ENCODE measurements around the gene MYD88. TPM values are rescaled to one million over a fixed set of nuclear protein-coding genes. Genes with fewer than 3 reads are reported as not detected.

MYD88 gene
- polyA plus RNA-seq, 1 donor: 18.2 TPM

- DNase-seq: no peak
Measured at GRCh38 chr3:38112378-38112761, 26.1 kb upstream of the MYD88 start.

DNA sequence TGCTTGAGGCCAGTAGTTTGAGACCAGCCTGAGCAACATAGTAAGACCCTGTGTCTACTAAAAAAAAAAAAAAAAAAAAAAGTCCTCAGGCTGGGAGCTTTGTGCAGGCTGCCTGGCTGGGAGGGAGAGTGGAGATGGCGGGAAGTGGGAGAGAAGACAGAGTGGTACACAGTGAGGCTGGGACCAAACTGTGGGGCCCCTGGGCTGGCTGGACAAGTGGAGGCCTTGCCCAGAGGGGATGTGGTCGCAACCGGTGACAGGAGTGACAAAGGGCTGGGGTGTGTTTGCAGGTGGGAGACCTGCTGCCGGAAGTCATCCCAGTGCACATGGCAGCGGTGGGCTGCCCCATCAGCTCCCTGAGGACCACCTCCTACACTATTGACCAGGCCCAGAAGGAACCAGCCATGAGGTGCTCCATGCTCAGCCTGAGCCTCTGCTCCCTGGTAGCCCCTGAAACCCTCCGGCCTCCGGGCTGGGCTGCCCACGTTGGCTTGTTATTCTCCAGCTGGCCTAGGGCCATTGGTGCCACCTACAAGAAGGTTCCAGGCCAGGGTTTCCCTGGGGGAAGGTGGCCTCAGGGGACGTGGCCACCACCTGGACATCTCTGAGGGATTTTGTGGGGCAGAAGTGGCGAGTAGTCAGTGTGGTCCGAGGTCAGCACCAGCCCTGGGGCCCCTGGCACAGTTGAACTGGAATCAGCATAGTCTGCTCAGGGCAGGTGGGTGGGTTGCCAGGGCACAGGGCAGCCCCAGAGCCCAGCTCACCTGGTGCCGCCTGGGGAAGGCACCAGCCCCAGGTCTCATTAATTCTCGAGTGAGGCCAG lies 24.2 kb upstream of the MYD88 start:
- no peak for DNase-seq

DNA sequence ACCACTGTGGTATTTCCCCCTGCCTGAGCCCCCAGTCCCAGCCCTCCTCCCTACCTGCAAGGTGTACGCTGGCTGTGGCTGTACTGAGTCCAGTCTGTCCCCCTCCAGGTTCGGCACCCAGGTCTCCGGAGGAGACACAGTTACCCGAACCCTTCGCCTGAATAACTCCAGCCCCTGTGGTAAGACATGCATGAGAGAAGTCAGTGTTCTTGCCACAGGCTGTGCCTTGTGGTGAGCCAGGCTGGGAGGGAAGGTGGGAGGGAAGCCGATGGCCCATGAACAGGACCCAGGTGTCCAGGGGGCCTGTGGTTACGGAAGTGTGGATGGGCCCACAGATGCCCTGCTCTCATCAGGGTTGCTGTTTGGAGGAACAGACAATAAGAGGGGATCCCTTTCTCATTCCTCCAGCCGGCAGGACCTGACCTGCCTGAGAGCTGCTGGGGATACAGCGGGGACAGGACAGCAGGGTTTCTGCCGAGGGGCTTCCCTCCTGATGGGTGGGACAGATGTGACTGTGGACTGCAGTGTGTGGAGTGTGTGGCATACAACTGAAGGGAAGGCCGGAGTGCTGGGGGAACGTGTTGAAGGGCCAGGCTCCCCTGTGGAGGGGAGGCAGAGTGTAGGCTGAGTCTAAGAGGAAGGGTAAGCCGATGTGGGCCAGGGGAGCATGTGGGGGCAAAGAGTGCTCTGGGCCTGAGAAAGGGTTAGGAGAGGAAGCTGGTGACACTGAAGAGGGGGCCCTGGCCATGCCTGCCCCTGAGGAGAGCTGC lies 23.4 kb upstream of the MYD88 start:
- DNase-seq: no peak

DNA sequence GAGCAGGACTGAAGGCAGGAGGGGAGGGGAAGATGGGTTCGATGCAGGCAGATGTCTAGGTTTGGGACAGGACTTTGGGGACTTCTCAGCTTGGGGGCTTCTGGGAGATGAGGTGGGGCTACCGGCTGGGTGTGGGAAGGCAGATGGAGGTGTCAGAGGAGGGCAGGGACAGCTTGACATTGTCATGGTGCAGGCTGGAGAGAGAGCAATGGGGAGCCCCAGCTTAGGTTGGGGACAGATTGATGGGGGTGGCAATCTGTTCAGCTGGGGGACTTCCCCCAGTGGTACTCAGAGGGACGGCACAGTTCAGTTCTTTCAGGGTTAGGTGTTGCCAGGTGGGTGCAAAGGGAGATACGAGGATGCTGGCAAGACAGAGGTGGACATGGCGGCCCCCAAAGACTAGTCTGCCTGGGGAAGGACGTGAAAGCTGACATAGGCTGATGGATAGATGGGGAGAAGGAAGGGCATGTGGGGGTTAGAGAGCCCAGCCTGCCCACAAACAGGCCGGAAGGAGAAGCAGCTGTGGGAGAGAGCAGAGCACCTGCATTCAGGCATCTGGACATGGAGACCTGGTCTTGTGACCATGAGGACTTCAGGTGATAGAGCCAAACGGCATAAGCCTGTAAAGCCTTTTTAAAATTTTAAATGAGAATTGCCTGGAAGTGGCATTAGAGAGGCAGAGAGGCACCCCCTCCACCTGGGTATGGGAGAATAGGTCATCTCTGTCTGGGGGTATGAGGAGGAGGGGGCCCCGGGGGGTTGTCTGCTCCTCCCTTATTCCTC lies 22.6 kb upstream of the MYD88 start:
- no peak for DNase-seq

DNA sequence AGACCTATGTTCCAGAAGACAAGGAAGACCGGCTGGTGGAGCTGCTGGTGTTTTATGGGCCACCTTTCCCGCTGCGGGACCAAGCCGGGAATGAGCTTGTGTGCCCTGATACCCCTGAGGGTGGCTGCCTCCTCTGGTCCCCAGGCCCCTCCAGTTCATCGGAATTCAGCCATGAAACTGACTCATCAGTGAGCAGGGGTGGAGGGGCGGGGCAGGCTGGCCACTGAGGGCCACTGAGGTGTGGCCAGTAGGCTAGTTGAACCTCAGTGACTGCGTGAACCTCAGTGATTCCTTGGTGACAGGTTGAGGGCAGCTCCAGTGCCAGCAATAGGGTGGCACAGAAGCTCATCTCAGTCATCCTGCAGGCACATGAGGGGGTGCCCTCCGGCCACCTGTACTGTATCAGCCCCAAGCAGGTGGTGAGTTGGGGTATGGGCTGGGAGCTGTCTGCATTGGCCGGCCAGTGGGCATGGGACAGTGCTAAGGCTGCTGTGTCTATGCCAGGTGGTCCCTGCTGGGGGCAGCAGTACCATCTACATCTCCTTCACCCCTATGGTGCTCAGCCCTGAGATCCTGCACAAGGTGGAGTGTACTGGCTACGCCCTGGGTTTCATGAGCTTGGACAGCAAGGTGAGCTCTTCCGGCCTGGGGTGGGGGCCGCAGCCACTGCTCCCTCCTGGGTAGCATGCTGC lies 21.8 kb upstream of the MYD88 start:
- no peak for DNase-seq

- no peak for DNase-seq
Measured at GRCh38 chr3:38117163-38117716, 21.2 kb upstream of the MYD88 start.

- DNase-seq: peak; percentile 22
Measured at GRCh38 chr3:38117748-38118420, 20.6 kb upstream of the MYD88 start.

- DNase-seq: no peak
Measured at GRCh38 chr3:38118421-38119247, 19.8 kb upstream of the MYD88 start.

- no peak for DNase-seq
Measured at GRCh38 chr3:38119248-38119544, 19.3 kb upstream of the MYD88 start.

DNA sequence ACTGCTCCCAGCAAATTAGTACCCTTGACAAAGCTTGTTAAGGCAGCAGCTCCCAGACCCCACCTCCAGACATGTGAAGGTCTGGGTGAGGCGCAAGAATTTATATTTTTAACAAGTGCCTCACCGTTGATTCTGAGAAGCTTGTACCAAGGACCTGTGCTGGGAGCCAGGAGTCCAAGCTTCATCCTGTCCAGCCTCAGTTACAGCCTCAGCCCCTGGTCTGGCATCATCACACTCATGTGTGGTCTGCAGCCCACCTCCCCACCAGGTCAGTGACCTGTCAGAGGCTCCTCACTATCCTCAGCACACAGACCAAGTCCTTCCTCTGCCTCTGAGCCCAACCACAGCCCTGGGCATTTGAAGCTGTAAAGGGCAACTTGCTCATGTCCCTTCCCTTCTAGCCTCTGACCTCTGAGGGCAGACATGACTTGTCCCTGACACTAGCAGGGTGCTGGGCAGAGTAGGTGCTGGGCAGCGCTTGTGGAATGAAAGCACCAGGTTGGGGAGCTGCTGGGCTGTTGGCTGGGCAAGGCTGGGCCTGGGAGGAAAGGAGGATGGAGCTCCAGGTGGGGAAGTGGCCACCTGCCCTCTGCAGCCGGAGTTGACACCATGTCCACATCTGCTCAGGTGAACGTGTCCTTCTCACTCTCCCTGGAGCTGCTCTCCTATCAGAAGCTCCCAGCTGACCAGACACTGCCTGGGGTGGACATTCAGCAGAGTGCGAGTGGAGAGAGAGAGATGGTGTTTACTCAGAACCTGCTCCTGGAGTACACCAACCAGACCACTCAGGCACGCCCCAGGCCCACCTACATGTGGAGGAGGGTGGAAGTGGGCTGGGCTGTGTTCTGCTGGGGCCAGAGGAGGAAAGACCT lies 18.4 kb upstream of the MYD88 start:
- no peak for DNase-seq

GRCh38 chr3:38120693-38121450 lies 17.6 kb upstream of the MYD88 start:
- DNase-seq: no peak

GRCh38 chr3:38121451-38121831 lies 17.0 kb upstream of the MYD88 start:
- DNase-seq: no peak

GRCh38 chr3:38121832-38122461 lies 16.5 kb upstream of the MYD88 start:
- no peak for DNase-seq

GRCh38 chr3:38122712-38123290 lies 15.7 kb upstream of the MYD88 start:
- no peak for DNase-seq

DNA sequence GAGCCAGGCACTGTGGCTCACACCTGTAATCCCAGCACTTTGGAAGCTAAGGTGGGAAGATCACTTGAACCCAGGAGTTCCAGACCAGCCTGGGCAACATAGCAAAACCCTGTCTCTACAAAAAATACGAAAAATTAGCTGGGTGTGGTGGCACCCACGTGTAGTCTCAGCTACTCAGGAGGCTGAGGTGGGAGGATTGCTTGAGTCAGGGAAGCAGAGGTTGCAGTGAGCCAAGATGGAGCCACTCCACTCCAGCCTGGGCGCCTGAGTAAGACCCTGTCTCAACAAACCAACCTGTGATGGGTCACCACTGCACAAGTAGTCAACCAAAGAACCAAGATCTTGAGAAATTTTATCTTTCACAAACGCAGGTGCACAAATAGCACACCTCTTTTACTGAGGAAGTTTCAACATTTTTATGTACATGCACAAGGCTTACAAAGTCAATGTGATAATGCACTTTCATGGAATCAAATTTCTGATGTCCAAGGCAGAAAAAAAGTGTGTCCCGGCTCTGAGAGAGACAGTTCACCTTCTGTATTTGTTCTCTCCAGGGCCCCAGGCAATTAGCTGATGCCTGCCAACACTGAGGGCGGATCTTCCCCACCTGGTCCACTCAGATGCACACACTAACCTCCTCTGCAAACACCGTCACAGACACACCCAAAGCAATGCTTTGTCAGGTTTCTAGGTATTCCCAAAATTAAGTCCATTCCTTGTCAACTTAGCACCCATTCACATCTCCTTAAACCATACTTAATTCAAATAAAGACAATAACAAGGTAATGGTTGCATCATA lies 13.9 kb upstream of the MYD88 start:
- no peak for DNase-seq

DNA sequence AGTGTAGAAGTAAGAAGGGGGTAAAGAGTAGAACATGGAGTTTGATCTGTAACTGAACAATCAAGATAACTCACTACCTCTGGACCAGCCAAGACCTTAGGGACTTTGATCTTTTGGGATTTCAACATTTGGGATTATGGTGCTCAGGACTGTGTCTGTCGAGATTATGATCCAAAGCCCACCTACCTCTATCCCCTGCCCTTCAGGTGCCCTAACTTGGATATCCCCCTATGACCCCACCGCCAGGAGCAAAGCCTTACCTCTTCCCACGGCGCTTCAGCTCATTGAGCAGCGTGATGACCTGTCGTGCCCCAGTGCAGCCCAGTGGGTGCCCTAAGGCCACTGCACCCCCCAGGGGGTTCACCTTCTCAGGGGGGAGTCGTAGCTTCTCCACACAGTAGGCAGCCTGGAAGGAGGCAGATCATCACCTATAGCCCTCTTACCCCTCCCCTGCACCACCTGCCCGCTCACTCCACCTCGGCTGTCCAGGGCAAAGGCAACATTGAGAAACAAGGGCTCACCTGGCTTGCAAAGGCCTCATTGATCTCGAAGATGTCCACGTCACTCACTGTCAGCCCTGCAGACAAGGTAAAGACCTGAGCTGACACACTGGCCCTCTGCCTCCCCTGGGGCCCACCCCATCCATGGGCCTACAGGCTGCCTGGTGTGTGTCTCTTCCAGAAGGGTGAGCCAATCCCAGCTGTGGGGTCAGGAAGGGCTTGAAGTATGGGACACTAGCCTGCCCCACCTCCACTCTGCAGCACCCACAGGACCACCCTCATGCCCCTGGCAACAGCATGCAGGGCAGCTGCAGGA lies 12.9 kb upstream of the MYD88 start:
- DNase-seq: no peak

All from hindlimb muscle (tissue), 1 donor.